Prostate gland (tissue), 2 donors: ENCODE measurements around the gene PGAM1.

Experiments used
- CTCF ChIP-seq, 4 experiments: fragments of 200-600 bp in 2 of 4; fragments of 450-650 bp in 2 of 4; sonication (generic) in 2 of 4; IDR thresholded peaks; 1 replicate in 3 of 4; 2 replicates in 1 of 4; pipeline ENCODE4 v1.5.1; 2016 to 2019; ENCODE audit warnings: antibody characterized with exemption in 4 of 4, mild to moderate bottlenecking in 2 of 4, moderate library complexity in 2 of 4
- POLR2A ChIP-seq: fragments of 450-650 bp; IDR thresholded peaks from one replicate; pipeline ENCODE4 v1.6.1; 2016; ENCODE audit warnings: antibody characterized with exemption, mild to moderate bottlenecking
- POLR2AphosphoS5 ChIP-seq: sonication (generic); formaldehyde crosslinking; IDR thresholded peaks from one replicate; pipeline ENCODE4 v1.6.1; 2017; ENCODE audit warnings: antibody characterized with exemption

- no peak for TF ChIP-seq CTCF (IDR thresholded peaks at IDR 0.05)
- no peak for TF ChIP-seq POLR2A
- no peak for TF ChIP-seq POLR2AphosphoS5
Observed at GRCh38 chr10:97407952-97408248, 18.1 kb upstream of the PGAM1 start.
